IPS-18a (cell line): ENCODE results near the gene OR7G3.

Experiments
- H3K27ac ChIP-seq: one replicate; pipeline ENCODE4 v1.5.1; 2013; ENCODE audit warnings: low read length
- H3K27me3 ChIP-seq: one replicate; pipeline ENCODE4 v1.6.1; 2013; ENCODE audit warnings: mild to moderate bottlenecking, low read length; ENCODE audit not compliant: control insufficient read depth, insufficient read depth
- H3K36me3 ChIP-seq: one replicate; pipeline ENCODE4 v1.6.1; 2013; ENCODE audit warnings: low read depth, low read length; ENCODE audit not compliant: control insufficient read depth
- H3K4me1 ChIP-seq: one replicate; pipeline ENCODE4 v1.6.1; 2013; ENCODE audit warnings: low read depth, low read length; ENCODE audit not compliant: control insufficient read depth
- H3K4me3 ChIP-seq: one replicate; pipeline ENCODE4 v1.5.1; 2013; ENCODE audit warnings: low read length
- H3K9ac ChIP-seq: one replicate; pipeline ENCODE4 v1.6.1; 2013; ENCODE audit warnings: mild to moderate bottlenecking, low read length, moderate library complexity
- H3K9me3 ChIP-seq: one replicate; pipeline ENCODE4 v1.6.1; 2013; ENCODE audit warnings: low read depth, low read length; ENCODE audit not compliant: control insufficient read depth

Gene OR7G3

GRCh38 chr19:9086761-9087160 is 40.0 kb downstream of the OR7G3 start, which contains the start of gene OR1M1:
TSS of gene OR1M1 (plus strand) at chr19:9087061. CDS start at chr19:9093245, 6,184 bp downstream.
- peaks cover 11% of the 10 kb centered on the region for H3K9me3 ChIP-seq

GRCh38 chr19:9078651-9079050 is 48.1 kb downstream of the OR7G3 start:
- no peak overlapping the region for H3K27ac ChIP-seq
- H3K4me1 ChIP-seq = peaks cover 18% of the 10 kb centered on the region
- no peaks in the 10 kb centered on the region for H3K27me3 ChIP-seq
- no peak overlapping the region for H3K4me3 ChIP-seq
- no peaks in the 10 kb centered on the region for H3K9me3 ChIP-seq
- H3K36me3 ChIP-seq = no peaks in the 10 kb centered on the region
- no peak overlapping the region for H3K9ac ChIP-seq

More at GRCh38 chr19:9086761-9087160, 40.0 kb downstream of the OR7G3 start, which contains the start of gene OR1M1:
- Histone ChIP-seq H3K36me3 (no peaks in the 10 kb centered on the region), H3K4me3 (no peak within 1 kb of the TSS), H3K9ac (no peak within 1 kb of the TSS), H3K4me1 (no peaks in the 10 kb centered on the region), H3K27me3 (no peaks in the 10 kb centered on the region), H3K27ac (no peak within 1 kb of the TSS)

GRCh38 chr19:9076901-9077300 is 49.8 kb downstream of the OR7G3 start:
- H3K9ac ChIP-seq = no peak overlapping the region
- H3K4me3 ChIP-seq = no peak overlapping the region
- no peaks in the 10 kb centered on the region for H3K36me3 ChIP-seq
- H3K9me3 ChIP-seq = no peaks in the 10 kb centered on the region
- no peak overlapping the region for H3K27ac ChIP-seq
- no peaks in the 10 kb centered on the region for H3K27me3 ChIP-seq
- peaks cover 20% of the 10 kb centered on the region for H3K4me1 ChIP-seq
